ENCODE data around the gene PRRC2B. TPM values are rescaled to one million over a fixed set of nuclear protein-coding genes. Genes with fewer than 3 reads are reported as not detected.
A peak's percentile ranks its signal among the peaks of the same experiment; 100 is the strongest.
"Not testable (repeated sequence)": the region's sequence is repeated elsewhere in the genome, so short reads cannot be mapped to it uniquely, and the experiment has no call there.

PRRC2B gene
- polyA plus RNA-seq (ENCODE audit: insufficient read length), result 174 TPM

DNA sequence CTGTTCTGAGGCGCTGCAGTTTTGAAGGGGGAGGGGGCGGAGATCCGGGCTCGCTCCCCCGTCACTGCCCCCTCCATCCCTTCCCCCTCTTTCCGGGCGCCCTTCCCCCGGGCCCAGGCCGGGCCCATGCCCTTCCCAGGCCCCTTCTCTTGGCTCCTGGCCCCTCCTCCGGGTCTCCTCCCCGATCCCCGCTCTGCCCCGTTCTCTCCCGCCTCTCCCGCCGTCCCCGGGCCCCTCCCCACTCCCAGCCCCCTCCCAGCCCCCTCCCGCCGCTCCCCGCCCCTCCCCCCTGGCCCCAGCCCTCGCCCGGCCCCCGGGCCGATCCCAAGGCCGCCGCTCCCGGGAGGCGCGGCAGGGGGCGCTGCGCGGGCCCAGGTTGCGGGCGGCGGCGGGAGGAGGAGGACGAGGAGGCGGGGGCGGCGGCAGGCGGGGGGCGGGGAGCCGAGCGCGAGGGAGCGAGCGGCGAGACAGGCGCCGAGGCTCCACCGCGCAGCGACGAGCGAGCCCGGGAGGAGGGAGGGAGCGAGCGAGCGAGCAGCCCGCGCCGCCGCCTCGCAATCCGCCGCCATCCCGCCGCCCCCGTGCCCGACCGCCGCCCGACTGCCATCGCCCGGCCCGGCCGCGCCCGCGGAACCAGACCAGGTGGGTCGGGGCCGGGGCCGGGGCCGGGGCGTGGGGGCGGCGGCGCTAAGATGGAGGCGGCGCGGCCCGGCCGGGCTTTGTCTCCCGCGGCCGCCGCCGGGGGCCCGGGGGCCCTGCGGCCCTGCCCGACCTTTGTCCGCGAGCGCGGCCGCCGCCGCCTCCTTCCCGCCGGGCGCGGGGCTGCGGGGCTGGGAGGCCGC, at the start of gene PRRC2B:
TSS of gene PRRC2B (plus strand) at position 465 of the 842 bp plus-strand sequence. CDS start 36,059 bp downstream, outside the sequence.
- DNase-seq, result peak; percentile 92

GRCh38 chr9:131344931-131345535, 48.9 kb upstream of the PRRC2B start:
- DNase-seq, result not testable (repeated sequence)

- no peak for DNase-seq
Observed at GRCh38 chr9:131346559-131346958, 47.3 kb upstream of the PRRC2B start.

DNA sequence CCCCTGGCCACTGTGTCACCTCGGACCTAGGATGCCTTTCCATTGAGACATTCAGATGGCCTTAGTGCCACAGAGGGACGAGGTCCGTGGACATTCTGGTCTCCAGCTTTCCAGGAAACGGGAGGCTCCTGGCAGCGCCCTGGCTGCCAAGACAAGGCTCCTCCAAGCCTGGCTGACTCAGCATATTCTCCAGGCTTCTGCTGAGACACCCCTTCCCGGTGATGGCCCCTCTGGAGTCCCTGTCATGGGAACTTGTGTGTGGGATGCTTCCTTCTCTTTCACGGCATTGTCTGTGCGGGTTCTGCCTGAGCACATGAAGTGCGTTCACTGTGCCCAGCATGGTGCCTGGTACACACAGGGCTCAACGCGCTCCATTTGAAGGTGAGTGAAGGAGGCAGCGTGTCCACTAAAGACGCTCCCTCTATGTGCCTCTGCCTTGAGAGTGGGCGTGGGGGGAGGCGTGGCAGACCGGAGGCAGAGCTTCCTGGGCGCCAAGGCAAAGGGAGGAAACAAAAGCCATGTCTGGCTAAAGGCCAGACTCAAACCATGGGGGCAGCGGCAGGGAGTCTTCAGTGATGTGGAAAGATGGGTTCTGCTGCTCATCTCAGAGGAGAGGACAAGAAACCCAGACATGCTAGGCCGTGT, 46.4 kb upstream of the PRRC2B start:
- DNase-seq, result no peak

GRCh38 chr9:131348631-131349521, 45.0 kb upstream of the PRRC2B start:
- no peak for DNase-seq

DNA sequence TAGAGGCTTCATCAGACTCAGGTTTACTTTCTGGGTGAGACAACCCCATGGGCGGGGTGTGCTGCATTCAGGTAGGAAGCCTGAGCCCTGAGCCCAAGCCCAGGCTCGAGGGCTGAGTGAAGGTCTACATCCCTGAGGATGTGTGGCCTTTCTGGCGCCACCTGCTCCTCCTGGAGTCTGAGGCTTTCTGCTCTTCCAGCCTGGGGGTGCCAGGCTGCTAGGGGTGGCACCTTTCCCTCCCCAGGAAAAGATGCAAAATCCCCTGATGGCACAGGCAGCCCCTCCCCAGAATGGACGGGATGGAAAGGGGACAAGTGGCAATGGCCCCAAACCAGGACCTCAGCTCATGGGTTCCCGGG, 44.4 kb upstream of the PRRC2B start:
- no peak for DNase-seq

DNA sequence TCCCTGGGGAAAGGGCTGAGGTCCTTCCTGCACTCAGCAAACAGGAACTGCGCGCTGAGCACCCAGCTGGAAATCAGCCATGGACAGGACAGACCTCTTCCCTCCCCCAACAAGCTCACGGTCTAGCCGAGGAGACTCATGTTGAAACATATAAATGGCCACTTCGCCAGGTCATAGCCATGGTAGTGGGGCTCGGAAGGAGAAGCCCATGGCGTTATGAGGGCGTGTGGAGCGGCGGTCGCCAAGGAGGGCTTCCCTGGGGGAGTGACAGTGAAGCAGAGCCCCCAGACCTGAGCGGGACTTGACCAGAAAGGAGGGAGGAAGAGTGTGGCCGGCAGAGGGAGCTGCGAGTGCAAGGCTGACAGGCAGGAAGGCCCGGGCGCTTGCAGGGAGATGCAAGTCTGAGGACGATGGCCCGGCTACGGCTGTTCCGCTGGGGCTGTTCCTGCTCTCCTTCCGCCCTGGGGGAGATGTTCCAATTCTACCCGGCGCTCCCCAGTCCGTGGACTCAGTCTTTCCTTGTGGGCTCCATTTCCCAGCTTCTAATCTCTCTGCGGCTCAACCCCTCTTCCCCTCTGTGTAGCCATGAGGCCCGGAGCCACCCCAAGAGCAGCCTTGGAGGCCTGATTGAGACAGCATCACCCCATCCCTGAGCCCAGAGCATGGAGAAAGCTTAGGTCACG, 43.9 kb upstream of the PRRC2B start:
- DNase-seq, result peak; percentile 79

DNA sequence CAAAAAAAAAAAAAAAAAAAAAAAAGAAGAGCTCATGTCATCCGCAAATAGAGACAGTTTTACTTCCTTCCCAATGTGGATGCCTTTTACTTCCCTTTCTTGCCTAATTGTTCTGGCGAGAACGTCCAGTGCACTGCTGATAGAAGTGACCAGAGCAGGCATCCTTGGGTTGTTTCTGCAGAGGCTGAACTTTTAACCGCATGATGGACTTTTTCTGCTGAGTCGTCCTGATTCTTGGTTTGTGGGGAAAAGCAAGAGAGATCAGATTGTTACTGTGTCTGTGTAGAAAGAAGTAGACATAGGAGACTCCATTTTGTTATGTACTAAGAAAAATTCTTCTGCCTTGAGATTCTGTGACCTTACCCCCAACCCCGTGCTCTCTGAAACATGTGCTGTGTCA, 37.4 kb upstream of the PRRC2B start:
- DNase-seq, result not testable (repeated sequence)

DNA sequence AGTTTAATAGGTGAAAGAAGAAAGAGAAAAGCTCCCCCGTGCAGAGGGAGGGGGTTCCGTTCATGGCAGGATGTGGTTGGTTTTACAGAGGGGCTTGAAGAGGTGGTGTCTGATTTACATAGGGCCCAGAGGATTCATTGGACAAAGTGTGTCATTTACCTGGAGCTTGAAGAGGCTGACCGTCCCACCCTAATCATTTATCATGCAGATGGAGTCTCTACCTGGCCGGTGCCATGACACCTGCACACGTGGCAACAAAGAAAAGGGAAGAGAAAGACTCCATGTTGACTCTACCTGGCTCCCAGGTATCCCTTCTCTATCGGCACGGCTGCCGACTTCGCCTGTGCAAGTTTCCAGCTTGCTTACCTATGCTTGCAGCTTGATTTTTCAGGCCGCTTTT, 35.3 kb upstream of the PRRC2B start:
- DNase-seq, result no peak

GRCh38 chr9:131361202-131361833, 32.6 kb upstream of the PRRC2B start:
- no peak for DNase-seq

- DNase-seq, result no peak
Observed at GRCh38 chr9:131365546-131365945, 28.3 kb upstream of the PRRC2B start.

- no peak for DNase-seq
Observed at GRCh38 chr9:131366761-131367401, 27.0 kb upstream of the PRRC2B start.

GRCh38 chr9:131367450-131367849, 26.4 kb upstream of the PRRC2B start:
- no peak for DNase-seq

GRCh38 chr9:131370638-131371037, 23.2 kb upstream of the PRRC2B start:
- DNase-seq, result no peak

- not testable (repeated sequence) for DNase-seq
Observed at GRCh38 chr9:131372599-131372973, 21.3 kb upstream of the PRRC2B start.

DNA sequence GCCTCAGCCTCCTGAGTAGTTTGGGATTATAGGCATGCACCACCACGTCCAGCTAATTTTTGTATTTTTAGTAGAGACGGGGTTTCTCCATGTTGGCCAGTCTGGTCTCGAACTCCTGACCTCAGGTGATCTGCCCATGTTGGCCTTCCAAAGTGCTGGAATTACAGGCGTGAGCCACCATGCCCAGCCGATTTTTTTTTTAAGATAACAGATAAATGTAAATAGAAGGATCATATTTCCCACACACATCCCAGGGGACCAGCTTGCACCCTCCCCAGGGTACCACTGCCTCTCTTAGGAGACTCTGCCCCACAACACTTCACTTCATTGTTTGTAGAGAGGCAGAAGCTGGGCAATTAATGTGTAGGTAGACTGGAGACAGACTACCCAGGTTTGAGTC, 19.2 kb upstream of the PRRC2B start:
- not testable (repeated sequence) for DNase-seq

- DNase-seq, result no peak
Observed at GRCh38 chr9:131379056-131379455, 14.8 kb upstream of the PRRC2B start.

GRCh38 chr9:131382850-131383729, 10.8 kb upstream of the PRRC2B start:
- peak; percentile 79 for DNase-seq

GRCh38 chr9:131385296-131385695, 8.6 kb upstream of the PRRC2B start:
- DNase-seq, result no peak

GRCh38 chr9:131386281-131386680, 7.6 kb upstream of the PRRC2B start:
- no peak for DNase-seq

Data from hindlimb muscle (tissue), 1 donor.